B cell (primary cell): ENCODE measurements around the gene DCAF6. TPM values are rescaled to one million over a fixed set of nuclear protein-coding genes. Genes with fewer than 3 reads are reported as not detected.

ENCODE experiments used
- ATAC-seq: fragments of 200-7000 bp; cut with Tn5 transposase; one replicate; pipeline ENCODE4 v1.10.0; 2021; ENCODE audit warnings: low read depth, mild to moderate bottlenecking, moderate number of reproducible peaks, moderate library complexity
- CTCF ChIA-PET: fragments of 350-600 bp; sonication (Branson Sonifier 250); formaldehyde crosslinking; loops from one replicate; lab custom pipeline; 2021; ENCODE audit warnings: antibody characterized with exemption, inconsistent platforms; lab: Charles Lee
- POLR2A ChIA-PET: fragments of 350-600 bp; sonication (Branson Sonifier 250); formaldehyde crosslinking; loops from one replicate; lab custom pipeline; 2021; ENCODE audit warnings: antibody characterized with exemption; lab: Charles Lee
- DNase-seq: peaks from one replicate; pipeline ENCODE4 v3.0.0; 2013
- H2AFZ ChIP-seq: 2 replicates; pipeline ENCODE4 v1.6.1; 2012; ENCODE audit warnings: mild to moderate bottlenecking, low read depth, low read length; ENCODE audit not compliant: insufficient read depth, poor library complexity, severe bottlenecking
- H3K27ac ChIP-seq, 2 donors: 1 replicate in 1 of 2; 2 replicates in 1 of 2; pipeline ENCODE4 v1.5.1; 2012 to 2013; ENCODE audit warnings: low read length in 2 of 2, mild to moderate bottlenecking in 2 of 2, moderate library complexity in 1 of 2
- H3K27me3 ChIP-seq, 4 experiments: fragments of 200-600 bp in 1 of 4; sonication (generic) in 1 of 4; replicated peaks in 1 of 4; 1 replicate in 2 of 4; 2 replicates in 2 of 4; pipeline versions ENCODE4 v1.6.1 to v1.7.0; 2013 to 2016; ENCODE audit warnings: low read length in 3 of 4, mild to moderate bottlenecking in 2 of 4, mixed read lengths in 1 of 4, moderate library complexity in 1 of 4; ENCODE audit not compliant: insufficient read depth in 4 of 4, control insufficient read depth in 3 of 4; ENCODE audit errors: control extremely low read depth in 1 of 4
- H3K36me3 ChIP-seq, 2 experiments: replicated peaks in 1 of 2; 1 replicate in 1 of 2; 2 replicates in 1 of 2; pipeline versions ENCODE4 v1.6.1 to v1.7.1; 2013; ENCODE audit warnings: low read length in 1 of 2; ENCODE audit not compliant: insufficient read depth in 2 of 2, control insufficient read depth in 1 of 2; ENCODE audit errors: control extremely low read depth in 1 of 2, extremely low read depth in 1 of 2
- H3K4me1 ChIP-seq, 2 donors: fragments of 200-600 bp in 1 of 2; sonication (generic) in 1 of 2; 1 replicate in 1 of 2; 2 replicates in 1 of 2; pipeline versions ENCODE4 v1.5.1 to v1.6.1; 2013 to 2017; ENCODE audit warnings: low read length in 2 of 2; ENCODE audit not compliant: control insufficient read depth in 2 of 2, insufficient read depth in 2 of 2
- H3K4me2 ChIP-seq: replicated peaks from 2 replicates; pipeline ENCODE3; 2012; ENCODE audit warnings: mild to moderate bottlenecking, low read depth, low read length; ENCODE audit not compliant: poor library complexity, severe bottlenecking
- H3K4me3 ChIP-seq, 5 experiments: fragments of 200-600 bp in 1 of 5; sonication (generic) in 1 of 5; 1 replicate in 3 of 5; 2 replicates in 2 of 5; pipeline versions ENCODE4 v1.5.1 to v1.7.0; 2011 to 2016; ENCODE audit warnings: low read length in 4 of 5, mild to moderate bottlenecking in 4 of 5, low read depth in 2 of 5, control low read depth in 1 of 5, moderate library complexity in 1 of 5; ENCODE audit not compliant: insufficient read depth in 1 of 5; ENCODE audit errors: control extremely low read depth in 1 of 5, extremely low read depth in 1 of 5
- H3K79me2 ChIP-seq: fragments of 200-600 bp; sonication (generic); one replicate; pipeline ENCODE4 v1.6.0; 2016; ENCODE audit warnings: low read length; ENCODE audit not compliant: control insufficient read depth, insufficient read depth
- H3K9ac ChIP-seq: fragments of 200-600 bp; sonication (generic); 2 replicates; pipeline ENCODE4 v1.6.1; 2017; ENCODE audit warnings: mild to moderate bottlenecking, low read length, moderate library complexity
- H3K9me3 ChIP-seq, 3 donors: one replicate each; pipeline versions ENCODE4 v1.6.1 to v1.7.1; 2013; ENCODE audit warnings: low read length in 2 of 3; ENCODE audit not compliant: control insufficient read depth in 2 of 3, insufficient read depth in 1 of 3; ENCODE audit errors: control extremely low read depth in 1 of 3
- H4K20me1 ChIP-seq: 2 replicates; pipeline ENCODE4 v1.6.0; 2012; ENCODE audit warnings: mild to moderate bottlenecking, low read length; ENCODE audit not compliant: insufficient read depth, control insufficient read depth, poor library complexity, severe bottlenecking
- H3K27ac Mint-ChIP-seq: one replicate; pipeline ENCODE4 v1.8.0; 2021; ENCODE audit warnings: mixed read lengths
- H3K27me3 Mint-ChIP-seq: one replicate; pipeline ENCODE4 v1.8.0; 2021; ENCODE audit warnings: mixed read lengths
- H3K4me1 Mint-ChIP-seq: one replicate; pipeline ENCODE4 v1.8.0; 2021; ENCODE audit warnings: mixed read lengths
- H3K4me3 Mint-ChIP-seq: one replicate; pipeline ENCODE4 v1.8.0; 2021; ENCODE audit warnings: mixed read lengths
- H3K9me3 Mint-ChIP-seq: one replicate; pipeline ENCODE4 v1.8.0; 2022; ENCODE audit warnings: mixed read lengths; ENCODE audit not compliant: insufficient read depth
- CTCF ChIP-seq: fragments of 200-600 bp; IDR thresholded peaks from one replicate; pipeline ENCODE4 v1.8.0; 2022; ENCODE audit warnings: antibody characterized with exemption, mild to moderate bottlenecking
- EZH2 ChIP-seq: IDR thresholded peaks from 2 replicates; pipeline ENCODE4 v1.6.1; 2012; ENCODE audit warnings: borderline replicate concordance, low read depth, mild to moderate bottlenecking, moderate library complexity, low read length; ENCODE audit not compliant: insufficient read depth, poor library complexity, severe bottlenecking
- WGBS: methylation state at CpG from one replicate; pipeline ENCODE4 v1.1.5; 2013; ENCODE audit warnings: missing lambda C conversion rate; ENCODE audit not compliant: insufficient coverage; 5-methylcytosine and 5-hydroxymethylcytosine counted together
- intact Hi-C: fragments of 100-400 bp; cut with micrococcal nuclease; formaldehyde crosslinking; loops from one replicate; pipeline ENCODE4 v1.10.0; 2022
- polyA plus RNA-seq: library from polyadenylated mRNA; depleted of rRNA; stranded (reverse); fragments of >200 nt; gene quantifications from 2 replicates; pipeline ENCODE4 v1.2.3, GENCODE V29; 2012
- total RNA-seq, 2 donors: library from RNA; stranded (reverse); fragments of 120-200 nt in 1 of 2; gene quantifications; 1 replicate in 1 of 2; 2 replicates in 1 of 2; pipeline versions ENCODE4 v1.2.3 to v1.2.4, GENCODE V29; 2013 to 2022

Gene DCAF6
- total and polyA plus RNA-seq, 2 donors (not counting 1 experiment from before 2014, with no cell fraction given) = 17.5 to 40.4 TPM

GRCh38 chr1:168035345-168035744 is 98.9 kb downstream of the DCAF6 start:
- no peak overlapping the region for H2AFZ ChIP-seq
- H3K4me3 Mint-ChIP-seq = no peak overlapping the region
- no peak for ATAC-seq
- no peaks in the 10 kb centered on the region for H3K9me3 Mint-ChIP-seq
- intact Hi-C loops = no loop called here
- no peaks in the 10 kb centered on the region for H3K27me3 ChIP-seq
- H3K4me1 ChIP-seq = no peaks in the 10 kb centered on the region
- no peaks in the 10 kb centered on the region for H3K9me3 ChIP-seq
- H4K20me1 ChIP-seq = no peaks in the 10 kb centered on the region
- H3K27ac ChIP-seq = no peak overlapping the region
- H3K27me3 Mint-ChIP-seq = no peaks in the 10 kb centered on the region
- no peaks in the 10 kb centered on the region for H3K79me2 ChIP-seq
- no peak overlapping the region for H3K27ac Mint-ChIP-seq
- peaks cover 3% of the 10 kb centered on the region for H3K4me1 Mint-ChIP-seq
- H3K36me3 ChIP-seq = no peaks in the 10 kb centered on the region
- TF ChIP-seq CTCF (no peak), EZH2 (no peak)
- DNase-seq = no peak
- H3K4me2 ChIP-seq = no peak overlapping the region
- ChIA-PET CTCF (no interaction called here), POLR2A (no interaction called here)
- WGBS = no CpG with 5 or more reads among the region's 5 CpGs
- no peak overlapping the region for H3K4me3 ChIP-seq
- no peak overlapping the region for H3K9ac ChIP-seq

GRCh38 chr1:168042362-168042761 is 105.9 kb downstream of the DCAF6 start:
- no peaks in the 10 kb centered on the region for H3K9me3 Mint-ChIP-seq
- intact Hi-C loops = no loop called here
- H3K4me2 ChIP-seq = no peak overlapping the region
- no peak for ATAC-seq
- no peaks in the 10 kb centered on the region for H3K4me1 Mint-ChIP-seq
- no peaks in the 10 kb centered on the region for H4K20me1 ChIP-seq
- no peak overlapping the region for H3K4me3 ChIP-seq
- H2AFZ ChIP-seq = no peak overlapping the region
- H3K9me3 ChIP-seq = no peaks in the 10 kb centered on the region
- TF ChIP-seq CTCF (no peak), EZH2 (no peak)
- H3K27ac ChIP-seq = no peak overlapping the region
- no peak overlapping the region for H3K4me3 Mint-ChIP-seq
- H3K4me1 ChIP-seq = no peaks in the 10 kb centered on the region
- H3K27ac Mint-ChIP-seq = no peak overlapping the region
- peaks cover 10 to 23% of the 10 kb centered on the region in 2 experiments for H3K36me3 ChIP-seq
- no CpG with 5 or more reads among the region's 2 CpGs for WGBS
- no peaks in the 10 kb centered on the region for H3K27me3 ChIP-seq
- DNase-seq = no peak
- ChIA-PET CTCF (no interaction called here), POLR2A (no interaction called here)
- no peaks in the 10 kb centered on the region for H3K27me3 Mint-ChIP-seq
- H3K9ac ChIP-seq = no peak overlapping the region
- no peaks in the 10 kb centered on the region for H3K79me2 ChIP-seq
